Adrenal gland (tissue), 12 donors: ENCODE results near the gene MICAL3. TPM values are rescaled to one million over a fixed set of nuclear protein-coding genes. Genes with fewer than 3 reads are reported as not detected.

Experiments
- DNase-seq, 7 donors: peaks; one replicate each; pipeline ENCODE4 v3.0.0-alpha.2; 2019 to 2020
- H3K27ac ChIP-seq, 5 donors: fragments of 200-600 bp; sonication (generic) in 4 of 5; 1 replicate in 3 of 5; 2 replicates in 2 of 5; pipeline versions ENCODE4 v1.5.1 to v1.8.0; 2016 to 2020; ENCODE audit warnings: mild to moderate bottlenecking in 1 of 5
- H3K27me3 ChIP-seq: fragments of 200-600 bp; 2 replicates; pipeline ENCODE4 v1.8.0; 2021
- H3K36me3 ChIP-seq, 2 donors: fragments of 200-600 bp; replicated peaks in 1 of 2; 1 replicate in 1 of 2; 2 replicates in 1 of 2; pipeline versions ENCODE4 v1.5.1 to v1.8.0; 2018 to 2022
- H3K4me1 ChIP-seq, 2 donors: fragments of 200-600 bp; replicated peaks in 1 of 2; 1 replicate in 1 of 2; 2 replicates in 1 of 2; pipeline versions ENCODE4 v1.5.1 to v1.8.0; 2018 to 2021
- H3K4me3 ChIP-seq, 4 donors: fragments of 200-600 bp; sonication (generic) in 3 of 4; one replicate each; pipeline ENCODE4 v1.5.1; 2016 to 2018
- H3K9me3 ChIP-seq, 3 donors: fragments of 200-600 bp; sonication (generic) in 1 of 3; replicated peaks in 1 of 3; 1 replicate in 2 of 3; 2 replicates in 1 of 3; pipeline versions ENCODE4 v1.5.1 to v1.8.0; 2016 to 2021
- POLR2A ChIP-seq, 2 donors: fragments of 450-650 bp; IDR thresholded peaks; one replicate each; pipeline ENCODE4 v1.6.1; 2017; ENCODE audit warnings: antibody characterized with exemption in 2 of 2, mild to moderate bottlenecking in 2 of 2, moderate library complexity in 1 of 2
- WGBS, 4 donors: extraction: QIAGEN DNeasy Blood & Tissue Kit in 2 of 4; methylation state at CpG; one replicate each; pipeline versions ENCODE4 v1.1.5 to v1.1.7; 2013 to 2017; 5-methylcytosine and 5-hydroxymethylcytosine counted together
- intact Hi-C, 2 donors: fragments of 100-400 bp; cut with DNase I; formaldehyde crosslinking; loops; one replicate each; pipeline versions ENCODE4 v1.14.1 to v1.15.0; 2022 to 2023
- polyA plus RNA-seq, 3 donors: library from polyadenylated mRNA; stranded (reverse); fragments of 200-250 nt in 2 of 3; fragments of 350-450 nt in 1 of 3; fragmentation: Illumina TruSeq in 1 of 3; extraction: RNeasy Lipid Tissue Mini Kit (QIAGEN cat#74804) in 1 of 3; gene quantifications; one replicate each; pipeline ENCODE4 v1.2.3, GENCODE V29; 2013 to 2014
- total RNA-seq, 9 donors: library from RNA; depleted of rRNA in 4 of 9; stranded (reverse); fragments of >200 nt in 4 of 9; fragments of 120-200 nt in 1 of 9; fragmentation: NEBNext Ultra II Directional in 1 of 9; extraction: Animal tissue kit (Norgen Biotek cat#: 25700) in 1 of 9; gene quantifications; one replicate each; pipeline versions ENCODE4 v1.1.0 to v1.2.4, GENCODE V29; 2013 to 2023
- TF ChIP-seq, protein P1 (sequence below), 6 experiments: fragments of 450-650 bp in 4 of 6; fragments of 200-600 bp in 2 of 6; sonication (generic) in 1 of 6; IDR thresholded peaks; 1 replicate in 5 of 6; 2 replicates in 1 of 6; pipeline versions ENCODE4 v1.5.1 to v1.8.0; 2016 to 2021; ENCODE audit warnings: antibody characterized with exemption in 6 of 6, mild to moderate bottlenecking in 2 of 6, moderate library complexity in 1 of 6
- donor health status: healthy with polysubstance abuse.
- donor health status: Bipolar disorder and iron deficiency.
- donor health status: DM: yes; HTN: yes; CAD: no.
- donor health status: DM: no; HTN: no; CAD: no.
- donor health status: DM: no; HTN: no; CAD: no.
- donor health status: DM: yes; HTN: yes; CAD: no.

Gene MICAL3
- total and polyA plus RNA-seq, 12 donors = 10.9 to 82.6 (median 34.4) TPM

DNA sequence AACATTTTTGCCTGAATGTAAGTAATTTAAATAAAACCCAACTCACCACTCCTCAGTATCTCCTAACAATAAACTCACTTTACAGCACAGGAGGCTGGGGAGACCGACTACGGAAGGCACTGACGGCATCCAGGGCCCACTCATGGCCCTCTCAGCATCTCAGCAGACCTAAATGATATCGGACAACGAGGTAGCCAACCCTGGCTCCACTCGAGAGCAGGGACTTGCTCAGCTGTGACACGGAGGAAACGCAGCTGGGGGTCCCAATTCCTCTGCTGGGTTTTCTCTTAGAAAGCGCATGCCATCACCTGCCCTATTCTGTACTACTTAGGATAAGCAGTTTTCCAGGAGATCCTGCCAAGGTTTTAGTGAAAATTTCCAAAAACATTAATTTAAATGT is 141.0 kb downstream of the MICAL3 start:
- no peak for DNase-seq
- H3K27ac ChIP-seq = no peak overlapping the region
- no peak overlapping the region for H3K4me3 ChIP-seq
- WGBS, 4 donors = 90 to 94% (median 93%) methylated on average over 9 of the region's 9 CpGs
- H3K9me3 ChIP-seq = no peaks in the 10 kb centered on the region
- TF ChIP-seq, protein P1, sequence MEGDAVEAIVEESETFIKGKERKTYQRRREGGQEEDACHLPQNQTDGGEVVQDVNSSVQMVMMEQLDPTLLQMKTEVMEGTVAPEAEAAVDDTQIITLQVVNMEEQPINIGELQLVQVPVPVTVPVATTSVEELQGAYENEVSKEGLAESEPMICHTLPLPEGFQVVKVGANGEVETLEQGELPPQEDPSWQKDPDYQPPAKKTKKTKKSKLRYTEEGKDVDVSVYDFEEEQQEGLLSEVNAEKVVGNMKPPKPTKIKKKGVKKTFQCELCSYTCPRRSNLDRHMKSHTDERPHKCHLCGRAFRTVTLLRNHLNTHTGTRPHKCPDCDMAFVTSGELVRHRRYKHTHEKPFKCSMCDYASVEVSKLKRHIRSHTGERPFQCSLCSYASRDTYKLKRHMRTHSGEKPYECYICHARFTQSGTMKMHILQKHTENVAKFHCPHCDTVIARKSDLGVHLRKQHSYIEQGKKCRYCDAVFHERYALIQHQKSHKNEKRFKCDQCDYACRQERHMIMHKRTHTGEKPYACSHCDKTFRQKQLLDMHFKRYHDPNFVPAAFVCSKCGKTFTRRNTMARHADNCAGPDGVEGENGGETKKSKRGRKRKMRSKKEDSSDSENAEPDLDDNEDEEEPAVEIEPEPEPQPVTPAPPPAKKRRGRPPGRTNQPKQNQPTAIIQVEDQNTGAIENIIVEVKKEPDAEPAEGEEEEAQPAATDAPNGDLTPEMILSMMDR (IDR thresholded peaks at IDR 0.05) = no peak
- TF ChIP-seq POLR2A (IDR thresholded peaks at IDR 0.05) = no peak
- no peaks in the 10 kb centered on the region for H3K27me3 ChIP-seq
- peaks cover 0 to 53% of the 10 kb centered on the region in 2 donors for H3K36me3 ChIP-seq
- intact Hi-C loops = no loop called here
- no peaks in the 10 kb centered on the region for H3K4me1 ChIP-seq

DNA sequence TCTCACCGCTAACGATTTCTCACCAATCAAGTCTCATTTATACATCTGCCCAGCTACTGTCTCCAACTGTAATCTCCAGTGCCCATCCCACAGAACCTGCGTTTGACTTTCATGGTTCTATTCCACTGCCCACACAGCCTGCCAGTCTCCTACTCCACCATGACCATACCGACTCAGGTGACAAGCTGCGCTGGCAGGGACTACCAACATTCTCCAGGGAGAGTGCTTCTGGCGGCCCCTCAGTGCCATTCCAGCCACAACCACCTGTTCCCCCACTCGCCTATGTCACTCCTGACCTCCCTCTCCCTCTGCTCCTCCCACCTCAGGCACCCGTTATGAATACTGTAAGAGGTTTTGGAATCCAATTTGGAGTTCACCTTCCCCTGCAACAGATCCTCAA is 141.6 kb downstream of the MICAL3 start:
- no peak for TF ChIP-seq POLR2A (IDR thresholded peaks at IDR 0.05)
- TF ChIP-seq, protein P1 (IDR thresholded peaks at IDR 0.05) = no peak
- intact Hi-C loops = no loop called here
- peaks cover 0 to 47% of the 10 kb centered on the region in 2 donors for H3K36me3 ChIP-seq

DNA sequence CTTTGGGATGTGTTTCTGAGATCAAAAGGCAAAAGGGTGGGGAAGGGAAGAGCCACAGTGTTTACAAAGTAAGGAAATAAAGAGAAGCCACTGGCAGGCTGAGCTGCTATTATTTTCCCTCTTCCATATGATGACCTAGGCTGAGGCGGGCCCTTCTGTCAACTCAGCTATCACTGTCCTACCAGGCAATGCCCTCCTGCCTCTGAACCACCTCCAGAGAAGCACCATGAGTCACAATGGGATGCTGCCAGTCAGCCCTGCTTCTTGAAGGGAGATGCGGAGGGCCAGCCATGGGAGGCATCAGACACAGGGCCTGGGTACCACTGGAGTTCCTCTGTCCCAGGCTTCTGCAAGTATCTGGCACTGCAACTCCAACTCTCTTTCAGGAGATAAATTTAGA is 142.2 kb downstream of the MICAL3 start:
- no peak for DNase-seq
- WGBS, 4 donors = 86 to 100% (median 97%) methylated on average over 1 to 2 of the region's 2 CpGs
- no peaks in the 10 kb centered on the region for H3K27me3 ChIP-seq
- no peak overlapping the region for H3K4me3 ChIP-seq
- no peak overlapping the region for H3K27ac ChIP-seq
- intact Hi-C loops = no loop called here
- H3K9me3 ChIP-seq = no peaks in the 10 kb centered on the region
- no peaks in the 10 kb centered on the region for H3K4me1 ChIP-seq
- TF ChIP-seq, protein P1 (IDR thresholded peaks at IDR 0.05) = no peak
- TF ChIP-seq POLR2A (IDR thresholded peaks at IDR 0.05) = no peak
- H3K36me3 ChIP-seq = peaks cover 0 to 42% of the 10 kb centered on the region in 2 donors

More for the DNA sequence above, 141.6 kb downstream of the MICAL3 start:
- Histone ChIP-seq H3K27me3 (no peaks in the 10 kb centered on the region), H3K4me3 (no peak overlapping the region), H3K9me3 (no peaks in the 10 kb centered on the region), H3K27ac (no peak overlapping the region), H3K4me1 (no peaks in the 10 kb centered on the region)
- DNase-seq = no peak
- WGBS, 4 donors = 88 to 99% (median 95%) methylated on average over 7 to 8 of the region's 8 CpGs

DNA sequence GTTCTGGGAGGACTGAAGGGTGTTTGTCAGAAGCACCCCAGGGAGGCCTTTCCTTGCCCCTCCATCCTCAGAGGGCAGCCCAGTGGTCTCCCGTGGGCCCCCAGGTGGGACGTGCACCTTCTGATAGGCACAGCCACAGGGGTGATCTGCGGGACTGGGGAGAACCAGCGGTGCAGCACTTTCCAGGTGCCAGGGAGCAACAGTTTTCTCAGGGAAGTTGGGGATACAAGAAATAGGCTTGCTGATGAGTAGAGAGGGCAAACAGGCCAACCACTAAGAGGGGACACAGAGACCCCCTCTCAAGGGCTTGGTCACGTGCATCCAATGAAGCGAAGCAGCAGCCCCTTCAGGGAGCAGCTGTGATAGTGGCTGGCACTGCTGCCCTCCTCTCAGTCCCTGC is 143.0 kb downstream of the MICAL3 start:
- H3K27me3 ChIP-seq = no peaks in the 10 kb centered on the region
- H3K27ac ChIP-seq = no peak overlapping the region
- intact Hi-C loops = no loop called here
- peaks cover 0 to 37% of the 10 kb centered on the region in 2 donors for H3K36me3 ChIP-seq
- H3K4me1 ChIP-seq = no peaks in the 10 kb centered on the region
- no peak for DNase-seq
- 86 to 96% (median 92%) methylated on average over 6 of the region's 6 CpGs for WGBS, 4 donors
- TF ChIP-seq POLR2A (IDR thresholded peaks at IDR 0.05) = no peak
- TF ChIP-seq, protein P1 (IDR thresholded peaks at IDR 0.05) = no peak
- H3K4me3 ChIP-seq = no peak overlapping the region
- no peaks in the 10 kb centered on the region for H3K9me3 ChIP-seq
